Small intestine (tissue), 16 donors: ENCODE data around the gene SULT1A3. TPM values are rescaled to one million over a fixed set of nuclear protein-coding genes. Genes with fewer than 3 reads are reported as not detected.
A peak's percentile ranks its signal among the peaks of the same experiment; 100 is the strongest.
"Not testable (repeated sequence)": the region's sequence is repeated elsewhere in the genome, so short reads cannot be mapped to it uniquely, and the experiment has no call there.

Experiments
- DNase-seq, 2 donors: peaks; one replicate each; pipeline versions ENCODE4 v3.0.0 to v3.0.0-alpha.2; 2013
- FAIRE-seq: peaks from 2 replicates; lab custom pipeline; 2012; peaks lifted over from hg19 to GRCh38; lab: Jason Lieb, UNC
- H3K27ac ChIP-seq, 3 donors: one replicate each; pipeline ENCODE4 v1.5.1; 2013; ENCODE audit warnings: low read length in 2 of 3, mild to moderate bottlenecking in 2 of 3, control low read depth in 1 of 3, inconsistent platforms in 1 of 3, low read depth in 1 of 3, moderate library complexity in 1 of 3
- H3K27me3 ChIP-seq, 3 donors: one replicate each; pipeline ENCODE4 v1.6.1; 2013; ENCODE audit warnings: low read length in 3 of 3, inconsistent platforms in 1 of 3; ENCODE audit not compliant: control insufficient read depth in 3 of 3, insufficient read depth in 3 of 3
- H3K36me3 ChIP-seq, 3 donors: one replicate each; pipeline ENCODE4 v1.6.1; 2013; ENCODE audit warnings: low read length in 3 of 3, inconsistent platforms in 1 of 3, low read depth in 1 of 3, mild to moderate bottlenecking in 1 of 3, moderate library complexity in 1 of 3; ENCODE audit not compliant: control insufficient read depth in 3 of 3, insufficient read depth in 2 of 3
- H3K4me1 ChIP-seq, 3 donors: one replicate each; pipeline ENCODE4 v1.6.1; 2013; ENCODE audit warnings: low read length in 2 of 3, inconsistent platforms in 1 of 3, low read depth in 1 of 3, mild to moderate bottlenecking in 1 of 3, moderate library complexity in 1 of 3; ENCODE audit not compliant: control insufficient read depth in 3 of 3, insufficient read depth in 2 of 3
- H3K4me3 ChIP-seq, 3 donors: one replicate each; pipeline ENCODE4 v1.5.1; 2013; ENCODE audit warnings: low read length in 3 of 3, control low read depth in 1 of 3, inconsistent platforms in 1 of 3, low read depth in 1 of 3, mild to moderate bottlenecking in 1 of 3, moderate library complexity in 1 of 3
- H3K9me3 ChIP-seq, 2 donors: one replicate each; pipeline ENCODE4 v1.6.1; 2013; ENCODE audit warnings: low read depth in 1 of 2, low read length in 1 of 2; ENCODE audit not compliant: control insufficient read depth in 2 of 2, insufficient read depth in 1 of 2
- WGBS, 3 donors: extraction: QIAGEN DNeasy Blood & Tissue Kit; methylation state at CpG; one replicate each; pipeline ENCODE4 v1.1.7; 2013; 5-methylcytosine and 5-hydroxymethylcytosine counted together
- long read RNA-seq, 10 donors: transcript quantifications; one replicate each; lab custom pipeline, GENCODE V29; 2026
- polyA plus RNA-seq, 4 donors: library from polyadenylated mRNA; stranded (reverse) in 3 of 4; unstranded in 1 of 4; fragments of 200-250 nt in 3 of 4; fragments of 120-200 nt in 1 of 4; gene quantifications; one replicate each; pipeline versions ENCODE4 v1.2.1 to v1.2.3, GENCODE V29; 2013
- donor health status: healthy with polysubstance abuse.
- donor health status: control.
- donor health status: control.
- donor health status: Bipolar disorder and iron deficiency.
- donor health status: healthy.

Gene SULT1A3
- 100 to 1,000 TPM in 2 of 4 donors, 10 to 100 TPM in 2; 34.6 to 376 (median 148) TPM for polyA plus RNA-seq
- long read RNA-seq, donor 1, result 0 reads
- long read RNA-seq, donor 2, transcript SULT1A3-201 (8 exons, 1,097 nt), result major isoform, 16 of 16 reads
- long read RNA-seq, donor 2, partial matches to known transcripts, result 0 of 16 reads
- long read RNA-seq, donor 2, other reads (novel, unspliced or antisense), result 0 of 16 reads
- long read RNA-seq, donor 3, transcript SULT1A3-201 (8 exons, 1,097 nt), result major isoform, 11 of 12 reads
- long read RNA-seq, donor 3, partial matches to known transcripts, result 0 of 12 reads
- long read RNA-seq, donor 3, other reads (novel, unspliced or antisense), result 0 of 12 reads
- long read RNA-seq, donor 4, result 0 reads
- long read RNA-seq, donor 5, partial matches to known transcripts, result 0 of 3 reads
- long read RNA-seq, donor 5, other reads (novel, unspliced or antisense), result 0 of 3 reads
- long read RNA-seq, donor 6, transcript SULT1A3-201 (8 exons, 1,097 nt), result major isoform, 38 of 38 reads
- long read RNA-seq, donor 6, partial matches to known transcripts, result 0 of 38 reads
- long read RNA-seq, donor 6, other reads (novel, unspliced or antisense), result 0 of 38 reads
- long read RNA-seq, donor 7, partial matches to known transcripts, result 0 of 3 reads
- long read RNA-seq, donor 7, other reads (novel, unspliced or antisense), result 0 of 3 reads
- long read RNA-seq, donor 8, result 0 reads
- long read RNA-seq, donor 9, transcript SULT1A3-201 (8 exons, 1,097 nt), result major isoform, 8 of 8 reads
- long read RNA-seq, donor 9, partial matches to known transcripts, result 0 of 8 reads
- long read RNA-seq, donor 9, other reads (novel, unspliced or antisense), result 0 of 8 reads
- long read RNA-seq, donor 10, transcript SULT1A3-201 (8 exons, 1,097 nt), result major isoform, 6 of 7 reads
- long read RNA-seq, donor 10, partial matches to known transcripts, result 0 of 7 reads
- long read RNA-seq, donor 10, other reads (novel, unspliced or antisense), result 0 of 7 reads

GRCh38 chr16:30199049-30199448 is at the start of gene SULT1A3:
Gene SULT1A3 (plus strand): TSS chr16:30199255. CDS start chr16:30200729, 1,474 bp downstream.
- DNase-seq, H3K9me3 ChIP-seq, H3K4me1 ChIP-seq, H3K27ac ChIP-seq, H3K4me3 ChIP-seq, H3K27me3 ChIP-seq, H3K36me3 ChIP-seq, FAIRE-seq: not testable (repeated sequence)
- no CpG with 5 or more reads among the region's 3 CpGs for WGBS, 3 donors

DNA sequence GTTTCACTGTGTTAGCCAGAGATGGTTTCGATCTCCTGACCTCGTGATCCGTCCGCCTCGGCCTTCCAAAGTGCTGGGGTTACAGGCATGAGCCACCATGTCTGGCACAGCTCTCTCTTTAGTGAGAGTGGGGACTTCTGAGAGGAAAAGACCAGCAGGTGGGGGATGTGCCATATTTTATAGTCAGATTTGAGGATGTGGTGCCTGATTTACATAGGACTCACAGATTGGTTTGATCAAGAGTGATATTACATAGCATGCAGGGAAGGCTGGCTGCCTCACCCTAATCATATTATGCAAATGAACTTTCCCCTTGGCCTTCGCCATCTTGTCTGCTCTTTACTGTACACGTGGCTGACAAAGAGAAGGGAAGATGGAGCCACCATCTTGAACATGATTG is 48.0 kb upstream of the SULT1A3 start:
- WGBS, 3 donors, result 84 to 95% (median 89%) methylated on average over 7 of the region's 7 CpGs
- H3K4me1 ChIP-seq, result no peaks in the 10 kb centered on the region
- H3K9me3 ChIP-seq, result peaks cover 0 to 9% of the 10 kb centered on the region in 2 donors
- no peak overlapping the region for H3K27ac ChIP-seq
- H3K27me3 ChIP-seq, result no peaks in the 10 kb centered on the region
- H3K4me3 ChIP-seq, result no peak overlapping the region
- FAIRE-seq (no peak), DNase-seq (no peak)
- H3K36me3 ChIP-seq, result no peaks in the 10 kb centered on the region

DNA sequence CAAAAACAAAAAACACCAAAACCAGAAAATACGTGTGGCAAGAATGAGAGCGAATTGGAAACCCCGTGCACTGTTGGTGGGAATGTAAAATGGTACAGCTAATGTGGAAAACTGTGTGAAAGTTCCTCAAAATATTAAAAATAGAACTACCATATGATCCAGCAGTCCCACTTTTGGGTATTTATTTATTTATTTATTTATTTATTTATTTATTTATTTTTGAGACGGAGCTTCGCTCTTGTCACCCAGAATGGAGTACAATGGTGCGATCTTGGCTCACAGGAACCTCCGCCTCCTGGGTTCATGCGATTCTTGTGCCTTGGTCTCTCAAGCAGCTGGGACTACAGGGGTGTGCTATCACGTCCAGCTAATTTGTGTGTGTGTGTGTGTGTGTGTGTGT is 46.5 kb upstream of the SULT1A3 start:
- Histone ChIP-seq H3K36me3 (no peaks in the 10 kb centered on the region), H3K4me3 (no peak overlapping the region), H3K9me3 (peaks cover 0 to 9% of the 10 kb centered on the region in 2 donors), H3K4me1 (no peaks in the 10 kb centered on the region), H3K27ac (no peak overlapping the region), H3K27me3 (no peaks in the 10 kb centered on the region)
- no peak for DNase-seq
- WGBS, 3 donors, result 96 to 99% (median 96%) methylated on average over 9 of the region's 9 CpGs
- no peak for FAIRE-seq

GRCh38 chr16:30155188-30155587 is 43.9 kb upstream of the SULT1A3 start:
- Histone ChIP-seq H3K27me3 (no peaks in the 10 kb centered on the region), H3K4me1 (no peaks in the 10 kb centered on the region), H3K9me3 (no peaks in the 10 kb centered on the region), H3K4me3 (no peak overlapping the region), H3K36me3 (no peaks in the 10 kb centered on the region), H3K27ac (no peak overlapping the region)
- WGBS, 3 donors, result 97 to 98% (median 97%) methylated on average over 5 of the region's 5 CpGs
- DNase-seq (no peak), FAIRE-seq (no peak)

- Histone ChIP-seq H3K27ac (no peak overlapping the region), H3K4me1 (no peaks in the 10 kb centered on the region), H3K4me3 (no peak overlapping the region), H3K36me3 (no peaks in the 10 kb centered on the region), H3K9me3 (no peaks in the 10 kb centered on the region), H3K27me3 (no peaks in the 10 kb centered on the region)
- WGBS, 3 donors, result 48 to 71% (median 53%) methylated on average over 1 of the region's 1 CpG
- FAIRE-seq (no peak), DNase-seq (no peak)
Observed at GRCh38 chr16:30157214-30157613, 41.8 kb upstream of the SULT1A3 start.

- Histone ChIP-seq H3K27me3 (no peaks in the 10 kb centered on the region), H3K4me3 (no peak overlapping the region), H3K4me1 (no peaks in the 10 kb centered on the region), H3K27ac (no peak overlapping the region), H3K36me3 (no peaks in the 10 kb centered on the region), H3K9me3 (no peaks in the 10 kb centered on the region)
- no peak for FAIRE-seq
- 48 to 68% (median 58%) methylated on average over 3 of the region's 3 CpGs for WGBS, 3 donors
- DNase-seq, result no peak
Observed at GRCh38 chr16:30163538-30163937, 35.5 kb upstream of the SULT1A3 start.

DNA sequence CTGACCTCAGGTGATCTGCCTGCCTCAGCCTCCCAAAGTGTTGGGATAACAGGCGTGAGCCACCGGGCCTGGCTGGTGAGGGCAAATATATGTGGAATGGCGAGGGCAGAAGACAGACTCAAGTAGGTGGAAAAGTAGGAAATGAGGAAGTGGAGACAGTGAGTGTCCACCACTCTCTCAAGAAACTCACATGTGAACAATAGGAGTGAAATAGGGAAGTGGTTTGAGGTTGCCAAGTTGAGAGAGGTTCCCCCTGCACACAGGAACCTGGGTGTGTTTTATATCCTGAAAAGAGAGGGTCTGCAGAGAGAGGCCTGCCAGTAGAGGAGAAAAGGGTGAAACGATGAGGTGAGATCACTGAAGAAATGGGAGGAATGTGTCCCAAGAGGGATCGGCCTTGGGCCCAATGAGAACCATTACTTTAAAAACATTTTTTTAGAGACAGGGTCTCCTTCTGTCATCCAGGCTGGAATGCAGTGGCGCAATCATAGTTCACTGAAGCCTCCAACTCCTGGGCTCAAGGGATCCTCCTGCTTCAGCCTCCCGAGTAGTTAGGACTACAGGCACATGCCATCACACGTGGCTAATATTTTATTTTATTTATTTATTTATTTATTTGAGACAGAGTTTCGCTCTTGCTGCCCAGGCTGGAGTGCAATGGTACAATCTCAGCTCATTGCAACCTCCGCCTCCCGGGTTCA is 32.7 kb upstream of the SULT1A3 start:
- Histone ChIP-seq H3K4me3 (no peak overlapping the region), H3K9me3 (no peaks in the 10 kb centered on the region), H3K27ac (no peak overlapping the region), H3K36me3 (no peaks in the 10 kb centered on the region), H3K4me1 (no peaks in the 10 kb centered on the region), H3K27me3 (no peaks in the 10 kb centered on the region)
- peak in 1 of 2 donors; percentile 32 for DNase-seq
- WGBS, 3 donors, result 79 to 92% (median 80%) methylated on average over 11 of the region's 11 CpGs
- no peak for FAIRE-seq

DNA sequence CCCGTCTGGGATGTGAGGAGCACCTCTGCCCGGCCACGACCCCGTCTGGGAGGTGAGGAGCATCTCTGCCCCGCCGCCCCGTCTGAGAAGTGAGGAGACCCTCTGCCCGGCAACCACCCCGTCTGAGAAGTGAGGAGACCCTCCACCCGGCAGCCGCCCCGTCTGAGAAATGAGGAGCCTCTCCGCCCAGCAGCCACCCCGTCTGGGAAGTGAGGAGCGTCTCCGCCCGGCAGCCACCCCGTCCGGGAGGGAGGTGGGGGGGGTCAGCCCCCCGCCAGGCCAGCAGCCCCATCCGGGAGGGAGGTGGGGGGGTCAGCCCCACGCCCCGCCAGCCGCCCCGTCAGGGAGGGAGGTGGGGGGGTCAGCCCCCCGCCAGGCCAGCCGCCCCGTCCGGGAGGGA is 30.3 kb upstream of the SULT1A3 start:
- H3K27me3 ChIP-seq, H3K4me3 ChIP-seq, H3K36me3 ChIP-seq, DNase-seq, H3K27ac ChIP-seq, H3K9me3 ChIP-seq, FAIRE-seq, H3K4me1 ChIP-seq: not testable (repeated sequence)
- 84 to 93% (median 87%) methylated on average over 7 to 18 of the region's 29 CpGs for WGBS, 3 donors
